Suprapubic skin (tissue), 4 donors: ENCODE results near the gene RNF214. TPM values are rescaled to one million over a fixed set of nuclear protein-coding genes. Genes with fewer than 3 reads are reported as not detected.

Source experiments
- DNase-seq, 2 donors: peaks; one replicate each; pipeline ENCODE4 v3.0.0-alpha.2; 2019; ENCODE audit warnings: low spot score in 2 of 2
- H3K27ac ChIP-seq: fragments of 200-600 bp; sonication (generic); one replicate; pipeline ENCODE4 v1.5.1; 2019
- H3K27me3 ChIP-seq: fragments of 200-600 bp; sonication (generic); one replicate; pipeline ENCODE4 v1.5.1; 2019
- H3K36me3 ChIP-seq: fragments of 200-600 bp; sonication (generic); one replicate; pipeline ENCODE4 v1.5.1; 2019
- H3K4me1 ChIP-seq: fragments of 200-600 bp; sonication (generic); one replicate; pipeline ENCODE4 v1.5.1; 2019
- H3K4me3 ChIP-seq: fragments of 200-600 bp; sonication (generic); one replicate; pipeline ENCODE4 v1.5.1; 2019; ENCODE audit warnings: mild to moderate bottlenecking
- H3K9me3 ChIP-seq: fragments of 200-600 bp; sonication (generic); one replicate; pipeline ENCODE4 v1.5.1; 2019
- EP300 ChIP-seq: sonication (generic); formaldehyde crosslinking; IDR thresholded peaks from one replicate; pipeline ENCODE4 v1.6.1; 2017; ENCODE audit warnings: antibody characterized with exemption
- POLR2A ChIP-seq, 2 donors: fragments of 450-650 bp; IDR thresholded peaks; one replicate each; pipeline ENCODE4 v1.6.1; 2017; ENCODE audit warnings: antibody characterized with exemption in 2 of 2, mild to moderate bottlenecking in 2 of 2, moderate library complexity in 2 of 2
- POLR2AphosphoS5 ChIP-seq, 3 donors: sonication (generic); formaldehyde crosslinking; IDR thresholded peaks; one replicate each; pipeline ENCODE4 v1.6.1; 2017; ENCODE audit warnings: antibody characterized with exemption in 3 of 3
- WGBS: methylation state at CpG from one replicate; pipeline ENCODE4 v1.1.5; 2018; 5-methylcytosine and 5-hydroxymethylcytosine counted together
- total RNA-seq, 4 donors: library from RNA; depleted of rRNA; stranded (reverse); fragments of >200 nt; gene quantifications; one replicate each; pipeline ENCODE4 v1.1.0, GENCODE V29; 2016
- TF ChIP-seq, protein P1 (sequence below), 2 donors: fragments of 200-600 bp in 1 of 2; fragments of 450-650 bp in 1 of 2; sonication (generic) in 1 of 2; IDR thresholded peaks; one replicate each; pipeline ENCODE4 v1.5.1; 2016 to 2019; ENCODE audit warnings: antibody characterized with exemption in 2 of 2, mild to moderate bottlenecking in 1 of 2, moderate library complexity in 1 of 2

Gene RNF214
- total RNA-seq, 4 donors from 2014 or later, result 6.7 to 22.9 (median 12.2) TPM

DNA sequence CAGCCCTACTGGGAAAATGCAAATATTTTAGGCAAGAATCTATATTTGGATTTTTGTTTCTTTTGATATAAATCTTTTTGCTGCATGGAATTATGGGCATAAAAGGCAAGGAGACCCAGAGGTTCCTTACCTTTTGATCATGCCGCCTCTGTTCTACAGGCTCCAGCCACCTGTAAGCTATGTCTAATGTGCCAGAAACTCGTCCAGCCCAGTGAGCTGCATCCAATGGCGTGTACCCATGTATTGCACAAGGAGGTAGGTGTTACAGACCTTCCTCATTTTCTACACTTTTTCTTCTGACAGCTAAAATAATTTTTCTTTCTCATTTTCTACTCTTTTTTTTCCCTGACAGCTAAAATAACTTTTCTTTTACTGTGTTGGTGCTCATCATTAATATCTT, 50.5 kb downstream of the RNF214 start:
- Histone ChIP-seq H3K4me1 (no peaks in the 10 kb centered on the region), H3K36me3 (peaks cover 73% of the 10 kb centered on the region), H3K4me3 (no peak overlapping the region), H3K27ac (no peak overlapping the region), H3K9me3 (no peaks in the 10 kb centered on the region), H3K27me3 (no peaks in the 10 kb centered on the region)
- WGBS, result 90% methylated on average over 3 of the region's 3 CpGs
- no peak for DNase-seq
- TF ChIP-seq, protein P1, sequence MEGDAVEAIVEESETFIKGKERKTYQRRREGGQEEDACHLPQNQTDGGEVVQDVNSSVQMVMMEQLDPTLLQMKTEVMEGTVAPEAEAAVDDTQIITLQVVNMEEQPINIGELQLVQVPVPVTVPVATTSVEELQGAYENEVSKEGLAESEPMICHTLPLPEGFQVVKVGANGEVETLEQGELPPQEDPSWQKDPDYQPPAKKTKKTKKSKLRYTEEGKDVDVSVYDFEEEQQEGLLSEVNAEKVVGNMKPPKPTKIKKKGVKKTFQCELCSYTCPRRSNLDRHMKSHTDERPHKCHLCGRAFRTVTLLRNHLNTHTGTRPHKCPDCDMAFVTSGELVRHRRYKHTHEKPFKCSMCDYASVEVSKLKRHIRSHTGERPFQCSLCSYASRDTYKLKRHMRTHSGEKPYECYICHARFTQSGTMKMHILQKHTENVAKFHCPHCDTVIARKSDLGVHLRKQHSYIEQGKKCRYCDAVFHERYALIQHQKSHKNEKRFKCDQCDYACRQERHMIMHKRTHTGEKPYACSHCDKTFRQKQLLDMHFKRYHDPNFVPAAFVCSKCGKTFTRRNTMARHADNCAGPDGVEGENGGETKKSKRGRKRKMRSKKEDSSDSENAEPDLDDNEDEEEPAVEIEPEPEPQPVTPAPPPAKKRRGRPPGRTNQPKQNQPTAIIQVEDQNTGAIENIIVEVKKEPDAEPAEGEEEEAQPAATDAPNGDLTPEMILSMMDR (IDR thresholded peaks at IDR 0.05), result no peak
- TF ChIP-seq POLR2AphosphoS5 (IDR thresholded peaks at IDR 0.05) (no peak), EP300 (no peak), POLR2A (IDR thresholded peaks at IDR 0.05) (no peak)

DNA sequence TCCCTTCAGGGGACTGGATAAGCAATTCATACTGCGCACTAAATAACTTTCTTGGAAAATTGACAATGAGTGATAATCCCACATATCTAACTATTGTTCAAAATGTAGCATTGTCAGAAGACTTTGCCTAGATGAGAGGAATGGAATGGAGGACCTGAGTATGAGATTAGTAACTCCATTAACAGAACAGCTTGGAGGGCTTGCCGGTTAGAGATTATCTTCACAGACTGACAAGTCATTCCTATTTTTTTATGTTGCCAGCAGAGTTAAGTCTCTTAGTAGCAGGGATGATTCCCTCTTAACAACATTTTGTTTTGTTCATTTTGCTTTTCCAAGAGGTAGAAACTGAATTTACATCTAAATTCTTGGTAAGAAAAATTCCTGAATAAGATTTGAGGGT, 51.6 kb downstream of the RNF214 start:
- H3K27me3 ChIP-seq, result no peaks in the 10 kb centered on the region
- no peak for TF ChIP-seq EP300
- H3K4me3 ChIP-seq, result no peak overlapping the region
- no peaks in the 10 kb centered on the region for H3K4me1 ChIP-seq
- peaks cover 84% of the 10 kb centered on the region for H3K36me3 ChIP-seq
- 90% methylated on average over 2 of the region's 2 CpGs for WGBS
- H3K9me3 ChIP-seq, result no peaks in the 10 kb centered on the region
- H3K27ac ChIP-seq, result no peak overlapping the region
- DNase-seq, result no peak

- WGBS, result 83% methylated on average over 2 of the region's 2 CpGs
- no peaks in the 10 kb centered on the region for H3K27me3 ChIP-seq
- no peaks in the 10 kb centered on the region for H3K9me3 ChIP-seq
- no peak overlapping the region for H3K4me3 ChIP-seq
- H3K4me1 ChIP-seq, result no peaks in the 10 kb centered on the region
- TF ChIP-seq, protein P1 (IDR thresholded peaks at IDR 0.05), result no peak
- TF ChIP-seq POLR2AphosphoS5 (IDR thresholded peaks at IDR 0.05), result no peak
- TF ChIP-seq POLR2A (IDR thresholded peaks at IDR 0.05), result no peak
- TF ChIP-seq EP300, result no peak
- H3K27ac ChIP-seq, result no peak overlapping the region
- H3K36me3 ChIP-seq, result peaks cover 99% of the 10 kb centered on the region
- DNase-seq, result no peak
Observed at GRCh38 chr11:117286588-117286987, 54.1 kb downstream of the RNF214 start.

GRCh38 chr11:117287668-117288067, 55.2 kb downstream of the RNF214 start:
- H3K36me3 ChIP-seq, result peaks cover 91% of the 10 kb centered on the region
- no peak for DNase-seq
- H3K27me3 ChIP-seq, result no peaks in the 10 kb centered on the region
- H3K4me1 ChIP-seq, result no peaks in the 10 kb centered on the region
- H3K27ac ChIP-seq, result no peak overlapping the region
- H3K4me3 ChIP-seq, result no peak overlapping the region
- WGBS, result 95% methylated on average over 3 of the region's 3 CpGs
- no peak for TF ChIP-seq EP300
- no peak for TF ChIP-seq POLR2AphosphoS5 (IDR thresholded peaks at IDR 0.05)
- TF ChIP-seq, protein P1 (IDR thresholded peaks at IDR 0.05), result no peak
- no peak for TF ChIP-seq POLR2A (IDR thresholded peaks at IDR 0.05)
- H3K9me3 ChIP-seq, result no peaks in the 10 kb centered on the region

- Histone ChIP-seq H3K36me3 (peaks cover 81% of the 10 kb centered on the region), H3K27ac (no peak overlapping the region), H3K4me1 (no peaks in the 10 kb centered on the region), H3K9me3 (no peaks in the 10 kb centered on the region), H3K27me3 (no peaks in the 10 kb centered on the region), H3K4me3 (no peak overlapping the region)
- TF ChIP-seq POLR2A (IDR thresholded peaks at IDR 0.05) (no peak), POLR2AphosphoS5 (IDR thresholded peaks at IDR 0.05) (no peak), EP300 (no peak)
- TF ChIP-seq, protein P1 (IDR thresholded peaks at IDR 0.05), result no peak
- 88% methylated on average over 1 of the region's 1 CpG for whole genome bisulfite sequencing
- no peak for DNase-seq
Observed at GRCh38 chr11:117289795-117290194, 57.3 kb downstream of the RNF214 start.

DNA sequence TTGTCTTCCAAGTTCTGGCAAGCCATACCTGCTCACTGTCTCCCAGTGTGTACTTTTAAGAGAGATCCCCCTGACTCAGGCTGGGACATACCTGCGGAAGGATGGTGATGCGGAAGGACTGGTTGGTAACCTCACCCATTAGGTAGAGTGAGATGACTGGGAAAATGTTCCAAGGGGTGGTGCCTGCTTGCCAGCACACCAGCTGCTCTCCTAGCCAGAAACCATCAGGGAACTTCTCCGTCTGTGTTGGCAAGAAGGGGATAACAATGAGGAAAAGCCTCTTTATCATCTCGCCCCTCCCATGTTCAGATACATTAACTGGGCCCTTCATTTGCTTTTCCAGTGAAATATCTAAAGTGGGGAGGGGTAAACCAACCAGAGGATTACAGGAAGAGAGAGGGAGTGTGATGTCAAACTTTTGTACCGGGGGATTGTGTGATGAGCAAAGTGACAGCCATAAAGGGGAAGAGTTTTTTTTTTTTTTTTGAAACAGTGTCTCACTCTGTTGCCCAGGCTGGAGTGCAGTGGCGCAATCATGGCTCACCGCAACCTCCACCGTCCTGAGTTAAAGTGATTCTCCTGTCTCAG, 58.4 kb downstream of the RNF214 start, which contains the start of gene BACE1-AS:
TSS of gene BACE1-AS (plus strand) at position 538 of the 588 bp plus-strand sequence.
- 86% methylated on average over 8 of the region's 8 CpGs for WGBS
- no peak for TF ChIP-seq POLR2AphosphoS5 (IDR thresholded peaks at IDR 0.05)
- TF ChIP-seq, protein P1 (IDR thresholded peaks at IDR 0.05), result no peak
- TF ChIP-seq POLR2A (IDR thresholded peaks at IDR 0.05), result no peak
- TF ChIP-seq EP300, result no peak
- Histone ChIP-seq H3K27ac (no peak within 1 kb of the TSS), H3K4me3 (no peak within 1 kb of the TSS), H3K36me3 (peaks cover 80% of the 10 kb centered on the region), H3K4me1 (no peaks in the 10 kb centered on the region), H3K9me3 (no peaks in the 10 kb centered on the region), H3K27me3 (no peaks in the 10 kb centered on the region)
- no peak for DNase-seq
